OCI-LY1 (cell line): ENCODE measurements around the gene MBD3L3.
"Not testable (repeated sequence)": the region's sequence is repeated elsewhere in the genome, so short reads cannot be mapped to it uniquely, and the experiment has no call there.

Experiments
- H2AFZ ChIP-seq: fragments of 200-600 bp; sonication (generic), shearing (Covaris generic); 2 replicates; pipeline ENCODE4 v1.6.0; 2014; ENCODE audit warnings: antibody characterized with exemption, mild to moderate bottlenecking, low read length
- H3F3A ChIP-seq: fragments of 200-600 bp; sonication (generic), shearing (Covaris generic); 2 replicates; pipeline ENCODE4 v1.6.0; 2014; ENCODE audit warnings: mild to moderate bottlenecking, antibody characterized with exemption, low read length, moderate library complexity; ENCODE audit not compliant: insufficient read depth
- H3K27ac ChIP-seq: fragments of 200-600 bp; sonication (generic); 2 replicates; pipeline ENCODE4 v1.5.1; 2014; ENCODE audit warnings: low read length, mixed run types, mild to moderate bottlenecking, low read depth; ENCODE audit not compliant: poor library complexity, severe bottlenecking
- H3K27me3 ChIP-seq: fragments of 200-600 bp; sonication (generic); 2 replicates; pipeline ENCODE4 v1.6.0; 2014; ENCODE audit warnings: antibody characterized with exemption, mild to moderate bottlenecking, low read length, moderate library complexity; ENCODE audit not compliant: insufficient read depth
- H3K36me3 ChIP-seq: fragments of 200-600 bp; sonication (generic); 2 replicates; pipeline ENCODE4 v1.6.1; 2014; ENCODE audit warnings: mild to moderate bottlenecking, antibody characterized with exemption, low read length, moderate library complexity, mixed read lengths; ENCODE audit not compliant: insufficient read depth
- H3K4me1 ChIP-seq: fragments of 200-600 bp; sonication (generic); 2 replicates; pipeline ENCODE4 v1.5.1; 2014; ENCODE audit warnings: mild to moderate bottlenecking, low read length, moderate library complexity; ENCODE audit not compliant: insufficient read depth, severe bottlenecking
- H3K4me2 ChIP-seq: fragments of 200-600 bp; sonication (generic), shearing (Covaris generic); 2 replicates; pipeline ENCODE4 v1.6.1; 2014; ENCODE audit warnings: low read length
- H3K4me3 ChIP-seq: fragments of 200-600 bp; sonication (generic); 2 replicates; pipeline ENCODE4 v1.5.1; 2014; ENCODE audit warnings: low read length, low read depth, mild to moderate bottlenecking, mixed read lengths; ENCODE audit not compliant: poor library complexity, severe bottlenecking
- H3K79me2 ChIP-seq: fragments of 200-600 bp; shearing (Covaris generic); 2 replicates; pipeline ENCODE4 v1.6.1; 2016; ENCODE audit warnings: mixed run types, low read length, mixed read lengths; ENCODE audit not compliant: insufficient read depth
- H3K9ac ChIP-seq: fragments of 200-600 bp; sonication (generic), shearing (Covaris generic); 2 replicates; pipeline ENCODE4 v1.6.1; 2014; ENCODE audit warnings: mild to moderate bottlenecking, low read length, mixed read lengths
- H3K9me2 ChIP-seq: fragments of 200-600 bp; sonication (generic), shearing (Covaris generic); 2 replicates; pipeline ENCODE4 v1.6.1; 2014; ENCODE audit warnings: low read depth, mild to moderate bottlenecking, low read length, mixed read lengths
- H3K9me3 ChIP-seq: fragments of 200-600 bp; shearing (Covaris generic); 2 replicates; pipeline ENCODE4 v1.6.1; 2014; ENCODE audit warnings: low read length, mixed read lengths
- H4K20me1 ChIP-seq: fragments of 200-600 bp; sonication (generic), shearing (Covaris generic); 2 replicates; pipeline ENCODE4 v1.6.0; 2016; ENCODE audit warnings: mild to moderate bottlenecking, low read length; ENCODE audit not compliant: insufficient read depth

MBD3L3 gene

GRCh38 chr19:7049021-7049420 lies 9.5 kb downstream of the MBD3L3 start, which contains the start of gene MBD3L2:
TSS of gene MBD3L2 (plus strand) at chr19:7049321. CDS start at chr19:7049374, 53 bp downstream.
- not testable (repeated sequence) for H2AFZ ChIP-seq, H3K4me2 ChIP-seq, H3K27me3 ChIP-seq, H3K36me3 ChIP-seq, H3F3A ChIP-seq, H3K9me2 ChIP-seq, H3K9ac ChIP-seq, H3K4me3 ChIP-seq, H3K79me2 ChIP-seq, H3K27ac ChIP-seq, H3K4me1 ChIP-seq, H3K9me3 ChIP-seq, H4K20me1 ChIP-seq

DNA sequence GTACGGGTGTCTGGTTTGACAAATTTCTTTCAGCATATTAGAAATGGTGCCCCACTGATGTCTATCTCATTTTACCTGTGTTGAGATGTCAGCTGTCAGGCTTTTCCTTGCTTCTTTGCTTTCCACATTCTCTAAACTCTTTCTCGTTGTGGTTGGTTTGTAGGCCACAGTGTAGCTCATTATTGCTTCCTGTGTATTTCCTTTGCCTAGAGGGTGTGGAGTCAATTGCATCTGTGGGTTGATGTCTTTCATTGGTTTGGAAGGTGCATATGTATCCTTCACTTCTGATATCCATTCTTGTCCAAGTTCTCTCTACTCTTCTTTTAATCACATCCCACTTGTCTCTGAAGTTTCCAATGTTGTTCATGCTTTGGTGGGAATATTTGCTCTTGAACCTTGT lies 16.9 kb downstream of the MBD3L3 start:
- H3K27ac ChIP-seq = not testable (repeated sequence)

DNA sequence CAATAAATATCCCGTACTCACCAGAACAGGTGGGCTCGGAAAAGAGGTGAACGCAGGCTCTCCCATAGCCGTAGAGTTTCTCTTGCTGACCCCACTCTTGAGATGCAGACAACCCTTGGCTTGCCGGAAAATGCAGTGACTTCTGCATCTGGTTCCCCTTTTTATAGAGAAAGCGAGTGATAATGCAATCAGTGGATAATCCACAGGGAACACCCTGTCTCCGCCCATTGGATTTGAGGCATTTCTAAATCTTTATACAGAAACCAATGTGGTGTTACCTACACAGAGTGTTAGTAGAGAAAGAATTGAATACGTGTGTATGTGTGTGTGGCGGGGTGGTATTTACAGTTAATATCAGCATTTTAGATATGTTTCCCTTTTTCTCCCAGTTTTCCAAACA lies 18.4 kb downstream of the MBD3L3 start, which contains the start of gene MBD3L4:
TSS of gene MBD3L4 (minus strand) at position 101 of the 400 bp plus-strand sequence. CDS start at position 66, 35 bp downstream.
- H3K4me2 ChIP-seq, H3K9ac ChIP-seq, H3K4me1 ChIP-seq, H3K9me2 ChIP-seq, H3F3A ChIP-seq, H3K9me3 ChIP-seq, H3K79me2 ChIP-seq, H3K36me3 ChIP-seq, H3K4me3 ChIP-seq, H3K27ac ChIP-seq, H4K20me1 ChIP-seq, H3K27me3 ChIP-seq, H2AFZ ChIP-seq: not testable (repeated sequence)

More for the DNA sequence above, 16.9 kb downstream of the MBD3L3 start:
- not testable (repeated sequence) for H4K20me1 ChIP-seq, H3F3A ChIP-seq, H3K36me3 ChIP-seq, H3K4me2 ChIP-seq, H3K27me3 ChIP-seq, H3K9ac ChIP-seq, H3K9me2 ChIP-seq, H3K4me1 ChIP-seq, H2AFZ ChIP-seq, H3K4me3 ChIP-seq, H3K79me2 ChIP-seq, H3K9me3 ChIP-seq

DNA sequence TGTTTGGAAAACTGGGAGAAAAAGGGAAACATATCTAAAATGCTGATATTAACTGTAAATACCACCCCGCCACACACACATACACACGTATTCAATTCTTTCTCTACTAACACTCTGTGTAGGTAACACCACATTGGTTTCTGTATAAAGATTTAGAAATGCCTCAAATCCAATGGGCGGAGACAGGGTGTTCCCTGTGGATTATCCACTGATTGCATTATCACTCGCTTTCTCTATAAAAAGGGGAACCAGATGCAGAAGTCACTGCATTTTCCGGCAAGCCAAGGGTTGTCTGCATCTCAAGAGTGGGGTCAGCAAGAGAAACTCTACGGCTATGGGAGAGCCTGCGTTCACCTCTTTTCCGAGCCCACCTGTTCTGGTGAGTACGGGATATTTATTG lies 28.2 kb downstream of the MBD3L3 start, which contains the start of gene MBD3L5:
TSS of gene MBD3L5 (plus strand) at position 301 of the 400 bp plus-strand sequence. CDS start at position 335, 34 bp downstream.
- H3K27me3 ChIP-seq, H3K9ac ChIP-seq, H3F3A ChIP-seq, H3K4me2 ChIP-seq, H3K79me2 ChIP-seq, H3K36me3 ChIP-seq, H4K20me1 ChIP-seq, H3K4me3 ChIP-seq, H3K9me3 ChIP-seq, H3K4me1 ChIP-seq, H2AFZ ChIP-seq, H3K9me2 ChIP-seq, H3K27ac ChIP-seq: not testable (repeated sequence)

DNA sequence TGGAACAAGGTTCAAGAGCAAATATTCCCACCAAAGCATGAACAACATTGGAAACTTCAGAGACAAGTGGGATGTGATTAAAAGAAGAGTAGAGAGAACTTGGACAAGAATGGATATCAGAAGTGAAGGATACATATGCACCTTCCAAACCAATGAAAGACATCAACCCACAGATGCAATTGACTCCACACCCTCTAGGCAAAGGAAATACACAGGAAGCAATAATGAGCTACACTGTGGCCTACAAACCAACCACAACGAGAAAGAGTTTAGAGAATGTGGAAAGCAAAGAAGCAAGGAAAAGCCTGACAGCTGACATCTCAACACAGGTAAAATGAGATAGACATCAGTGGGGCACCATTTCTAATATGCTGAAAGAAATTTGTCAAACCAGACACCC lies 29.7 kb downstream of the MBD3L3 start:
- not testable (repeated sequence) for H3K4me2 ChIP-seq, H3K9ac ChIP-seq, H3K4me1 ChIP-seq, H2AFZ ChIP-seq, H4K20me1 ChIP-seq, H3K36me3 ChIP-seq, H3K27ac ChIP-seq, H3K4me3 ChIP-seq, H3F3A ChIP-seq, H3K9me2 ChIP-seq, H3K9me3 ChIP-seq, H3K27me3 ChIP-seq, H3K79me2 ChIP-seq

GRCh38 chr19:7021331-7021730 lies 37.1 kb downstream of the MBD3L3 start, which contains the start of gene MBD3L2B:
TSS of gene MBD3L2B (minus strand) at chr19:7021431. CDS start at chr19:7021397, 34 bp downstream.
- not testable (repeated sequence) for H2AFZ ChIP-seq, H3K4me1 ChIP-seq, H3F3A ChIP-seq, H4K20me1 ChIP-seq, H3K27ac ChIP-seq, H3K4me3 ChIP-seq, H3K9me3 ChIP-seq, H3K36me3 ChIP-seq, H3K9ac ChIP-seq, H3K27me3 ChIP-seq, H3K79me2 ChIP-seq, H3K4me2 ChIP-seq, H3K9me2 ChIP-seq
